ENCODE results near the gene HORMAD2. TPM values are rescaled to one million over a fixed set of nuclear protein-coding genes. Genes with fewer than 3 reads are reported as not detected.
A peak's percentile ranks its signal among the peaks of the same experiment; 100 is the strongest.

HORMAD2 gene
- polyA plus RNA-seq, 1 of the 3 experiments (the other 2 are of a cell fraction): not detected

DNA sequence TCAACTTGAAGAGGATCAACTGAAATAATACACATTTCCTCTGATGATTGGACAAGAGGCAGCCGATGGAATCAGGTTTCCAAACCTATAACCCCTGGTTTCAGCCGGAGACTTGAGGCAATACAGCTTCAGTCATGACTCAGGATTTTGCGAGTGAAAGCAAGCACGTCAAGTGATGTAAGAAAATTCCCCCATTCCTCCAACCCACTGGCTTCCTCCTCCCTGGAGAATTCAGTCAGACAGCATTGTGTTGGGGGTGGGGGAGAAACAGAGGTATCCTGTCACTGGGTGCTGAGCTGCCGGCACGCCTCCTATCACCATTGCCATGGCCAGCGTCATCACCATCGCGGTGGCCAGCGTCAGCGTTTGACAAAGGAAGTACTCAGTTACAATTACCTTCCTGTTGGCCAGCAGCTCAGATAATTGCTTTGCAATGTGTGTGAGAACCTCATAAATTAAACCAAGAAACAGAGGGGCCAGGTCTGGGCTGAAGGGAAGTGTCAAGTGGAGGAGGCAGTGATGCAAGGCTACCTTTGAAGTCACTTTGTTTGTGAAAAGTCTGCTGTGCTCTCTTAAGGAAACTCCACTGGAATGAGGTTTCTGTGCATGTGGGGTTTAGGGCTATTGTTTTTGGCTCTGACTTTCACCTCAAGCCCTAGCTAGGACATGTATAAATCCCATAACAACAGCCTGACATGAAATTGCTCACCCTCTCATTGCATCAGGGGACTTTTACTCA is 116.0 kb downstream of the HORMAD2 start:
- WGBS (ENCODE audit: low lambda C conversion rate): 19% methylated on average over 11 of the region's 11 CpGs
- Histone ChIP-seq H3K4me1 (ENCODE audit: control insufficient read depth in 1 of 2, insufficient read depth in 2 of 2, low read depth in 1 of 2, low read length in 1 of 2) (peaks cover 6 to 14% of the 10 kb centered on the region in 2 experiments; a peak in 3 of 4 replicates), H3K4me2 (peak overlapping the region; percentile 72), H2AFZ (ENCODE audit: low read depth) (peak overlapping the region; percentile 64; the same call in 1 of the 2 replicates), H3K27me3 (ENCODE audit: insufficient read depth) (no peaks in the 10 kb centered on the region), H3K9me3 (no peaks in the 10 kb centered on the region), H3F3A (replicated peaks; ENCODE audit: insufficient read depth) (peaks cover 35% of the 10 kb centered on the region), H3K4me3 (ENCODE audit: low read depth in 2 of 2, low read length in 1 of 2) (peak overlapping the region in 1 of 2 experiments; percentile 35; a peak in 2 of 4 replicates), H3K27ac (ENCODE audit: low read depth in 2 of 2, low read length in 1 of 2) (peak overlapping the region; percentile 75 to 98), H3K9me2 (no peaks in the 10 kb centered on the region), H4K20me1 (ENCODE audit: insufficient read depth) (no peaks in the 10 kb centered on the region), H3K79me2 (ENCODE audit: insufficient read depth) (no peaks in the 10 kb centered on the region), H3K36me3 (replicated peaks in 1 of 2; ENCODE audit: control insufficient read depth in 1 of 2, insufficient read depth in 2 of 2, low read length in 1 of 2) (no peaks in the 10 kb centered on the region), H3K9ac (peak overlapping the region; percentile 69)
- ChIA-PET CTCF (interaction anchor here (0.7 to 0.8 kb wide), 2 partner anchors 33 to 52 kb away, joined by 3 read pairs; no protein-coding TSS in a partner anchor), POLR2A (no interaction called here)
- 0 out of 2 replicates have a peak, but pooled peaks have one; percentile 39 for TF ChIP-seq RXRA (IDR thresholded peaks at IDR 0.05; ENCODE audit: borderline replicate concordance, low read depth)
- TF ChIP-seq RFX5 (IDR thresholded peaks at IDR 0.05; ENCODE audit: low read length): no peak
- TF ChIP-seq SMC3 (IDR thresholded peaks at IDR 0.05; ENCODE audit: low read depth, low read length): no peak
- TF ChIP-seq YY1 (IDR thresholded peaks at IDR 0.05; ENCODE audit: low read depth): no peak
- TF ChIP-seq EZH2phosphoT487 (IDR thresholded peaks at IDR 0.05; ENCODE audit: borderline replicate concordance, low read depth): no peak
- no peak for TF ChIP-seq TAF1 (IDR thresholded peaks at IDR 0.05; ENCODE audit: borderline replicate concordance, low read depth, low read length)
- 0 out of 2 replicates have a peak, but pooled peaks have one; percentile 6 for TF ChIP-seq NFIC (IDR thresholded peaks at IDR 0.05; ENCODE audit: borderline replicate concordance)
- TF ChIP-seq FOXM1 (IDR thresholded peaks at IDR 0.05; ENCODE audit: low read depth): 0 out of 2 replicates have a peak, but pooled peaks have one; percentile 18
- TF ChIP-seq, protein P1, sequence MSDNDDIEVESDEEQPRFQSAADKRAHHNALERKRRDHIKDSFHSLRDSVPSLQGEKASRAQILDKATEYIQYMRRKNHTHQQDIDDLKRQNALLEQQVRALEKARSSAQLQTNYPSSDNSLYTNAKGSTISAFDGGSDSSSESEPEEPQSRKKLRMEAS (IDR thresholded peaks at IDR 0.05; ENCODE audit: low read depth): peak; percentile 42; the same call in 1 of the 2 replicates
- TF ChIP-seq GATA2 (CRISPR knock-in tag; IDR thresholded peaks at IDR 0.05): no peak
- no peak for TF ChIP-seq RCOR1 (IDR thresholded peaks at IDR 0.05; ENCODE audit: low read length)
- TF ChIP-seq, protein P2, sequence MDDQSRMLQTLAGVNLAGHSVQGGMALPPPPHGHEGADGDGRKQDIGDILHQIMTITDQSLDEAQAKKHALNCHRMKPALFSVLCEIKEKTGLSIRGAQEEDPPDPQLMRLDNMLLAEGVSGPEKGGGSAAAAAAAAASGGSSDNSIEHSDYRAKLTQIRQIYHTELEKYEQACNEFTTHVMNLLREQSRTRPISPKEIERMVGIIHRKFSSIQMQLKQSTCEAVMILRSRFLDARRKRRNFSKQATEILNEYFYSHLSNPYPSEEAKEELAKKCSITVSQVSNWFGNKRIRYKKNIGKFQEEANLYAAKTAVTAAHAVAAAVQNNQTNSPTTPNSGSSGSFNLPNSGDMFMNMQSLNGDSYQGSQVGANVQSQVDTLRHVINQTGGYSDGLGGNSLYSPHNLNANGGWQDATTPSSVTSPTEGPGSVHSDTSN (IDR thresholded peaks at IDR 0.05): peak; percentile 61
- TF ChIP-seq, protein P3, sequence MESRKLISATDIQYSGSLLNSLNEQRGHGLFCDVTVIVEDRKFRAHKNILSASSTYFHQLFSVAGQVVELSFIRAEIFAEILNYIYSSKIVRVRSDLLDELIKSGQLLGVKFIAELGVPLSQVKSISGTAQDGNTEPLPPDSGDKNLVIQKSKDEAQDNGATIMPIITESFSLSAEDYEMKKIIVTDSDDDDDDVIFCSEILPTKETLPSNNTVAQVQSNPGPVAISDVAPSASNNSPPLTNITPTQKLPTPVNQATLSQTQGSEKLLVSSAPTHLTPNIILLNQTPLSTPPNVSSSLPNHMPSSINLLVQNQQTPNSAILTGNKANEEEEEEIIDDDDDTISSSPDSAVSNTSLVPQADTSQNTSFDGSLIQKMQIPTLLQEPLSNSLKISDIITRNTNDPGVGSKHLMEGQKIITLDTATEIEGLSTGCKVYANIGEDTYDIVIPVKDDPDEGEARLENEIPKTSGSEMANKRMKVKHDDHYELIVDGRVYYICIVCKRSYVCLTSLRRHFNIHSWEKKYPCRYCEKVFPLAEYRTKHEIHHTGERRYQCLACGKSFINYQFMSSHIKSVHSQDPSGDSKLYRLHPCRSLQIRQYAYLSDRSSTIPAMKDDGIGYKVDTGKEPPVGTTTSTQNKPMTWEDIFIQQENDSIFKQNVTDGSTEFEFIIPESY (IDR thresholded peaks at IDR 0.05; ENCODE audit: borderline replicate concordance, low read depth): peak; percentile 51; the same call in 1 of the 2 replicates
- peak; percentile 46; the same call in 1 of the 2 replicates for TF ChIP-seq GABPA (IDR thresholded peaks at IDR 0.05; ENCODE audit: low read depth)
- no peak for TF ChIP-seq MEF2A (IDR thresholded peaks at IDR 0.05; ENCODE audit: borderline replicate concordance, low read depth)
- peak; percentile 52; the same call in 1 of the 2 replicates for TF ChIP-seq FOSL2 (IDR thresholded peaks at IDR 0.05; ENCODE audit: borderline replicate concordance, low read depth)
- TF ChIP-seq POLR2AphosphoS5 (IDR thresholded peaks at IDR 0.05; ENCODE audit: low read depth, low read length): 0 out of 2 replicates have a peak, but pooled peaks have one; percentile 28
- no peak for TF ChIP-seq MXI1 (IDR thresholded peaks at IDR 0.05; ENCODE audit: low read depth, low read length)
- peak; percentile 64 for TF ChIP-seq JUND (IDR thresholded peaks at IDR 0.05)
- peak; percentile 46 for TF ChIP-seq TCF12 (IDR thresholded peaks at IDR 0.05)
- no peak for TF ChIP-seq FOXJ3 (CRISPR knock-in tag; IDR thresholded peaks at IDR 0.05)
- no peak for TF ChIP-seq NRF1 (IDR thresholded peaks at IDR 0.05; ENCODE audit: low read depth, low read length)
- TF ChIP-seq ELF1 (IDR thresholded peaks at IDR 0.05): no peak
- TF ChIP-seq, protein P4, sequence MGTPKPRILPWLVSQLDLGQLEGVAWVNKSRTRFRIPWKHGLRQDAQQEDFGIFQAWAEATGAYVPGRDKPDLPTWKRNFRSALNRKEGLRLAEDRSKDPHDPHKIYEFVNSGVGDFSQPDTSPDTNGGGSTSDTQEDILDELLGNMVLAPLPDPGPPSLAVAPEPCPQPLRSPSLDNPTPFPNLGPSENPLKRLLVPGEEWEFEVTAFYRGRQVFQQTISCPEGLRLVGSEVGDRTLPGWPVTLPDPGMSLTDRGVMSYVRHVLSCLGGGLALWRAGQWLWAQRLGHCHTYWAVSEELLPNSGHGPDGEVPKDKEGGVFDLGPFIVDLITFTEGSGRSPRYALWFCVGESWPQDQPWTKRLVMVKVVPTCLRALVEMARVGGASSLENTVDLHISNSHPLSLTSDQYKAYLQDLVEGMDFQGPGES (IDR thresholded peaks at IDR 0.05; ENCODE audit: low read depth, low read length): no peak
- DNase-seq: no peak
